VCaP (cell line): Measurements from ENCODE around the gene PLPPR3.

Experiments
- H3K27ac ChIP-seq: fragments of 450-650 bp; 2 replicates; pipeline ENCODE4 v1.5.1; 2017
- TF ChIP-seq, protein P1 (sequence below): fragments of 450-650 bp; conservative IDR thresholded peaks from 2 replicates; pipeline ENCODE4 v1.5.1; 2017; ENCODE audit warnings: mild to moderate bottlenecking, moderate library complexity

PLPPR3 gene

DNA sequence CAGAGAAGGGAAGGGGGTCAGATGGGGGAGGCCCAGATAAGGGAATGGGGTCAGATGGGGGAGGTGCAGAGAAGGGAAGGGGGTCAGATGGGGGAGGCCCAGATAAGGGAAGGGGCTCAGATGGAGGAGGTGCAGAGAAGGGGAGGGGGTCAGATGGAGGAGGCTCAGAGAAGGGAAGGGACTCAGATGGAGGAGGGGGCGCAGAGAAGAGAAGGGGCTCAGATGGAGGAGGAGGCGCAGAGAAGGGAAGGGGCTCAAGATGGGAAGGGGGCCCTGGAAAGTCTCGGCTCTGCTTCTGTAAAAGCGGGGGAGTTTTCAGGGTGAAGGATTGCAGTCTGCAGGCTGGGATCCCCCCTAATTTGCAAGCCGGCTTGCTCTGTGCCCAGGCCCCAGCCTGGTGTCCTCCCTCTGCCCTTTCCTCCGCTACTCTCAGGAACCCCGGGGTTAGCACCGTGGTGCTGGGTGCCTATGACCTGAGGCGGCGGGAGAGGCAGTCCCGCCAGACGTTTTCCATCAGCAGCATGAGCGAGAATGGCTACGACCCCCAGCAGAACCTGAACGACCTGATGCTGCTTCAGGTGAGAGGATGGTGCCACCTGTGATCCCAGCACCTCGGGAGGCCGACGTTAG, 7.5 kb upstream of the PLPPR3 start:
- TF ChIP-seq, protein P1, sequence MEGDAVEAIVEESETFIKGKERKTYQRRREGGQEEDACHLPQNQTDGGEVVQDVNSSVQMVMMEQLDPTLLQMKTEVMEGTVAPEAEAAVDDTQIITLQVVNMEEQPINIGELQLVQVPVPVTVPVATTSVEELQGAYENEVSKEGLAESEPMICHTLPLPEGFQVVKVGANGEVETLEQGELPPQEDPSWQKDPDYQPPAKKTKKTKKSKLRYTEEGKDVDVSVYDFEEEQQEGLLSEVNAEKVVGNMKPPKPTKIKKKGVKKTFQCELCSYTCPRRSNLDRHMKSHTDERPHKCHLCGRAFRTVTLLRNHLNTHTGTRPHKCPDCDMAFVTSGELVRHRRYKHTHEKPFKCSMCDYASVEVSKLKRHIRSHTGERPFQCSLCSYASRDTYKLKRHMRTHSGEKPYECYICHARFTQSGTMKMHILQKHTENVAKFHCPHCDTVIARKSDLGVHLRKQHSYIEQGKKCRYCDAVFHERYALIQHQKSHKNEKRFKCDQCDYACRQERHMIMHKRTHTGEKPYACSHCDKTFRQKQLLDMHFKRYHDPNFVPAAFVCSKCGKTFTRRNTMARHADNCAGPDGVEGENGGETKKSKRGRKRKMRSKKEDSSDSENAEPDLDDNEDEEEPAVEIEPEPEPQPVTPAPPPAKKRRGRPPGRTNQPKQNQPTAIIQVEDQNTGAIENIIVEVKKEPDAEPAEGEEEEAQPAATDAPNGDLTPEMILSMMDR = no peak
- H3K27ac ChIP-seq = no peak overlapping the region

DNA sequence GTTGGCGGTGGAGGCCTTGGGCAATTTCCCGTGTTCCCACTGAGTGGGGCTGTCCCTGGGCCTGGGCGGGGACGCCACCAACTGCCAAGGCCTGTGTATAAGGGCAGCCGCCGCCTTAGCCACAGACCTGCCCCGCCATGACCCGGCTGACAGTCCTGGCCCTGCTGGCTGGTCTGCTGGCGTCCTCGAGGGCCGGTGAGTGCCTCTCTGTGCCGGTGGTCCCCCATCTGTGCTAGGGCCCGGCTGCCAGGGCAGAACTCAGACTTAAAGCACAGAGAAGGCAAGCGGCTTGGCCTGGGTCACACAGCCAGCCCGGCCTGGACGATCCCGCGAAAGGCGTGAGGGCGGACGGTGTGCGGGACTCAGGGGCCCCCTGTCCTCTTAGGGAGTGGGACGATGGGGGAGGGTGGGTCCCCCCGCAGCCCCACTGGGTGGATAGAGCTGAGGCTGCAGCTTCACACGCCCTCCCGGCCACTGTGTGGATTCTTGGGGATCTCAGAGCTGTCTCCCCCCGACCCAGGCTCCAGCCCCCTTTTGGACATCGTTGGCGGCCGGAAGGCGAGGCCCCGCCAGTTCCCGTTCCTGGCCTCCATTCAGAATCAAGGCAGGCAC, 6.1 kb upstream of the PLPPR3 start, which contains the start of gene AZU1:
Gene AZU1, plus strand, starts transcription at position 128 of the 612 bp plus-strand sequence. Its CDS starts 10 bp downstream, at position 138.
- H3K27ac ChIP-seq = no peak within 1 kb of the TSS
- TF ChIP-seq, protein P1 = no peak

DNA sequence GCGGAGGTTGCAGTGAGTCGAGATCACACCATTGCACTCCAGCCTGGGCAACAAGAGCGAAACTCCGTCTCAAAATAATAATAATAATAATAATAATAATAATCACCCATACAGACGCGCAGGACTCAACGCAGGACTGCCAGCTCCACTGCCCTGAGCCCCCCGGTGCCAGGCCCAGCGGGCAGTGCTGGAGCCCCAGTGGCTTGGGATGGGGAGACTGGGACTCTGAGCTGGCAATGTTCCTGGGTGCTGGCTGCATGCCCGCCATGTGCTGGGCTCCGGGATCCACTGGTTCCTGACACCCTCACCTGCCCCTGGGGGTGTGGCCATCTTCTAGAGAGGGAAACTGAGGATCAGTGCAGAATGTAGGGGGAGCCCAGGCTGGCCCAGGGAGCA, 5.6 kb upstream of the PLPPR3 start:
- H3K27ac ChIP-seq = no peak overlapping the region
- TF ChIP-seq, protein P1 = no peak

DNA sequence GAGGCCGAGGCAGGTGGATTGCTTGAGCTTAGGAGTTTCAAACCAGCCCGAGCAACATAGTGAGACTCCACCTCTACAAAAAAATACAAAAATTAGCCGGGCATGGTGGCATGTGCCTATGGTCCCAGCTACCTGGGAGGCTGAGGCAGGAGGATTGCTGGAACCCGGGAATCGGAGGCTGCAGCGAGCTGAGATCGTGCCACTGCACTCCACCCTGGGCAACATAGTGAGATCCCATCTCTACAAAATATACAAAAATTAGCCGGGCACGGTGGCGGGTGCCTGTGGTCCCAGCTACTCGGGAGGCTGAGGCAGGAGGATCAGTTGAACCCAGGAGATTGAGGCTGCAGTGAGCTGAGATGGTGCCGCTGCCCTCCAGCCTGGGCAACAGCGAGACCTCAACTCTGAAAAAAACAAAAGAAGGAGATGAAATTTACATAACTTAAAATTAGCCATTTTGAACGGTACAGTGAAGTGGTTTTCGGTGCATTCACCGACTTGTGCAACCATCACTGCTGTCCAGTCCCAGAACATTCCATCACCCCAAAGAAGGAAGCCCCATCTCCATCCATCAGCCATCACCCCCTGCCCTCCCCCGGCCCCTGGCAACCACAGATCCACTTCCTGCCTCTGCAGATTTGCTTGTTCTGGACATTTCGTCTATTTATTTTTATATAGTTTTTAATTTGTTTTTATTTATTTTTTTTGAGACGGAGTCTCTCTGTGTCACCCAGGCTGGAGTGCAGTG, 4.3 kb upstream of the PLPPR3 start:
- no peak overlapping the region for H3K27ac ChIP-seq
- TF ChIP-seq, protein P1 = no peak

DNA sequence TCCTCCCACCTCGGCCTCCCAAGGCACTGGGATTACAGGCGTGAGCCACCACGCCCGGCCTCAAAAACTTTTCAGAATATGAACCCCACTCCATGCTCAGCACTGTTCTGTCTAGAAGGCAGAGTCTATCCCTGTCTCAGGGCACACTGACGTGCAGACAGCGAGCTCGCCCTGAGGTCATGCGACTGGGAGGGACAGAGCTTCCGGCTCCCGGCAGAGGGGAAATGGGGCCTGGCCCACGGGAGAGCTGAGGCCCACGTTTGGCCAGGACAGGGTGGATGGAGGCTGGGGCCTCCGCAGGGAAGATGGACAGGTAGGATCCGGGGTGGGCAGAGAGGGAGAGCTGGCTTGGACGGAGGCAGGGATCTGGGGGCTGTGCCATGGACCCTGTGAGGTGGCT, 3.1 kb upstream of the PLPPR3 start:
- no peak overlapping the region for H3K27ac ChIP-seq
- TF ChIP-seq, protein P1 = no peak

DNA sequence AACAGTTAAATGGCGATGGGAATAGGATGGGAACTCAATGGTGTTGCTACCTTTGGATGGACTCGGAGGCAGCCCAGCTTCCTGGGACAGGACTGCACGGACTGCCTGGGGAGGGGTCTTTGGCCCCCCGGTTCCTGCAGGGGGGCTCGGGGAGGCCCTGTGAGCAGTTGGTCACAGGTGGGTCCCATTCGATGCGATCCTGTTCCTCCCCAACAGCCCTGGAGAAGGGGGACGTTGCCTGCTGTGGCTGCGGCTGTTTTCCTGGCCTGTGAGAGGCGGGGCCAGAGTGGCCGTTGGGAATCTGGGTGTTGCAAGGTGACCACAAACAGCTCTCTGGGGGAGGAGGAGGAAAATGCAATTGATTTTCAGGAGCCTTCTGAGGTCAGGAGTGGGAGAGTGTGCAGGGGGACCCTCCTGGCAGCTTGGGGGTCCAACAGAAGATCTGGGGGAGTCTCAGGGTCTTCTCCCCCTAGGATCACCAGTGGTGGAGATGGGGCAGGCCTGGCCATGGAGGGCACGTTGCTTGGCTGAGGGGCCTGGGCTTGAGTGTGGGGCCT, 1.9 kb upstream of the PLPPR3 start:
- H3K27ac ChIP-seq = no peak overlapping the region

More for the DNA sequence above, 1.9 kb upstream of the PLPPR3 start:
- TF ChIP-seq, protein P1 = no peak
